Measurements from ENCODE around the gene GRM7.

The GRM7 gene

DNA sequence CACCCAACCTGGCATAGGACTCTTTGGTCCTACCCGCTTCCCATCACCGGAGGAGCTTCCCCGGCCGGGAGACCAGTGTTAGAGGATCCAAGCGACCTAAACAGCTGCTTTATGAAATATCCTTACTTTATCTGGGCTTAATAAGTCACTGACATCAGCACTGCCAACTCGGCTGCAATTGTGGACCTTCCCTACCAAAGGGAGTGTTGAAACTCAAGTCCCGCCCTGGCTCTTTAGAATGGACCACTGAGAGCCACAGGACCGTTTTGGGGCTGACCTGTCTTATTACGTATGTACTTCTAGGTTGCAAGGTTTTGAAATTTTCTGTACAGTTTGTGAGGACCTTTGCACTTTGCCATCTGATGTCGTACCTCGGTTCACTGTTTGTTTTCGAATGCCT, 879.5 kb downstream of the GRM7 start:
- DNase-seq: no peak

DNA sequence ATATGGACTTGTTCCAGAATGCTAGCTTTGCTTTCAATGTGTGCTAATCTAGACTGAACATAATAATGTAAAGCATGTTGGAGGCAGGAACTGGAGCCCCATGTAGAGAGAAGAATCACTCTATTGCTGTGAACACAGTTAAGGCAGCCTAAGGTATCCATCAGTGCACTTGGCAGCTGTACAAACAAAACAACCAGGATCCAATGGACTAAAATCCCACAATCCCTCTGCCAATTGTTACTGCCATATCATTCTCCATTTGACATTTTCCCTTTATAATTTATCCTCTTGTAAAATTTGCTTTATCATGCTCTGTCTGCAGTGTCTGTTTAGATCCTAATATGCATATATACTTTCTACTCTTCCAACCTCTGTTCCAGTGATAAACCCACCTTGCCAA, 883.9 kb downstream of the GRM7 start:
- no peak for DNase-seq

DNA sequence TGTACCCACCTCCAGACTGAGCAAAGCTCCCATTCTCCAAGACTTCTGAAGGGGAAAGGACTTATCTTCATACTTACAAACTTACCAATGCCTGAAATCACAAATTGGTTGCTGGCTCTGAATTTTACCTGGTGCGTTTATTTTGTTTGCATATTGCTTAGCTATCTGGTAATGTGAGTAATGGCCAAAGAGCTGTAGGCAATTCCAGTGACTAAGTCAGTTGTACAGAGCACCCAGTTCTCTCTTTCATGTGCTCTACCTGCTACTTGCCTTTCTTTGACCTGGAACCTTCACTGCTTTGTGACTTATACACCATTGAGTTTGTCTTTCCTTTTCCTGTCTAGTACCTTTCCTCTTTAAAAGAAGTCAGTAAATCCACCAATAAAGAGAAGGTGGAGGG, 884.8 kb downstream of the GRM7 start:
- DNase-seq: no peak

DNA sequence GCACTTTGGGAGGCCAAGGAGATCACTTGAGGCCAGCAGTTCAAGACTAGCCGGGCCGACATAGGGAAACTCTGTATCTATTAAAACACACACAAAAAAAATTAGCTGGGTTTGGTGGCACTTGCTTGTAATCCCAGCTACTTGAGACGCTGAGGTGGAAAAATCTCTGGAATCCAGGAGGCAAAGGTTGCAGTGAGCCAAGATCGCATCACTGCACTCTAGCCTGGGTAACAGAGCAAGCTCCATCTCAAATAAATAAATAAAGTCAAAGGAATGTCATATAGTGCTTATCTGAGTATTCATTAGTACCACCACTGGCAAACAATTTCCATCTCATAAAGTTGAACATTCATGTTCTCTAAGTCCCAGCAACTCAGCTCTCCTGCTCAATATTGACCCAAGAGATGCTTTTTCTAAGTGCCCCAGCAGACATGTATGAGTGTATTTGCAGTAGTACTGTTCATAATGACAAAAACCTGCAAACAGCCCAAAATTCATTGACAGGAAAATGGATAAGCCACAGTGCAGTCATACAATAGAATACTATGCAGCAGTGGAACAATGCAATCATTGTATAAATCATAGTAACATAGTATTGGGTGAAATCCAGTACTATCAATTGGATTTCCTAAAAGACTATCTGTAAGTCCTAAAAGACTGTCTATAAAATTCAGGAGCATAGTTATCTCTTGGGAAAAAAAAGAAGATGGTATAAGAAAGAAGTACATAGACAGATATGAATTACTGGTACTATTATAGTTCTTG, 889.2 kb downstream of the GRM7 start:
- no peak for DNase-seq

DNA sequence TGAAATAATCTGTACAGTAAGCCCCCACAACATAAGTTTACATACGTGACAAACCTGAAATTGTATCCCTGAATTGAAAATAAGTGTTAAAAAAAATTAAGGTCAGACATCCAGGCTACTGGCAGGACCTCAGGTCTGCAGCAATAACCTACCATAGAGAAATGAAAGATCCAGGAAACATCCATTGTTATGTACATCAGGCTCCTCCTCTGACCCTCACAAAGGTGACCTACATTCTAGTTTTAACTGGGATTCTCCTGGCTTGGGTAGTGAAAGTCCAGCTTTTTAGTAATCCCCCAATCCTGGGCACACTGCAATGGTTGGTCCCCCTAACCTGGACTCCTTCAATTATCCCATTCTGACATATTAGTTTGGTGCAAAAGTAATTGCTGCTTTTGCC, 891.1 kb downstream of the GRM7 start:
- no peak for DNase-seq

DNA sequence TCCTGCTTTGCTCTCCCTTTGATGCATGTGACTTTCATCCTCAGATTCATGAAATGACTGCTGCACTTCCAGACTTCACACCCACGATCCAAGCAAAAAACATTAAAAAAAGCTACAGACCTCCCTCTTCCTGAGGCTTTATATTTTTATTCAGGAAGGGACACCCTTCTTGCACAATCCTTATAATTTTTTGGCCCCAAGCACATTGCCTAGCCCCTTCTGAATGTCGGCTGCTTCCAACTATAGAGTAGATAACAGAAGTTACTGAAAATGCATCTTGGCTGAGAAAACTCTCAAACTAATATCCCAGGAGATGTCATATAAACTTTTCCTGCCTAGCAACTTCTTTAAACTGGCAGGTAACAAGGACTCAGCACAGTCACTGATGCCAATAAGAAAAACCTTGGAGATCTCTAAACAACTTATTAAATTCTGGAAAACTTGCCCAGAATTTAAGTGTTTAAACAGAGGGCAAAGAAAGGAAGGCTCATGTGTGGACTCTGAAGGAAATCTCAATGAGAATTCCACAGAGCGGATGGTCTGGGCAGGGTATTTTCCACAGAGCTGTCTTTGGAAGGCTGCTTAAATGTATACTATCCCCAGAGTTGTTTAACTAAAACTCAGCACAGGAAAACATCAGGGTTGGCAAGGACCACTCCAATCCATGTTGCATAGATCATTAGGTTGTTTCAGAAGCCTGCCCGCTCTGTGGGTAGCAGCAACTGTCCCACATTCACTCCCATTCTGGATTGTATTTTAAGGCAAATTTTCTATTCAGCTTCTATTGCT, 893.9 kb downstream of the GRM7 start:
- no peak for DNase-seq

DNA sequence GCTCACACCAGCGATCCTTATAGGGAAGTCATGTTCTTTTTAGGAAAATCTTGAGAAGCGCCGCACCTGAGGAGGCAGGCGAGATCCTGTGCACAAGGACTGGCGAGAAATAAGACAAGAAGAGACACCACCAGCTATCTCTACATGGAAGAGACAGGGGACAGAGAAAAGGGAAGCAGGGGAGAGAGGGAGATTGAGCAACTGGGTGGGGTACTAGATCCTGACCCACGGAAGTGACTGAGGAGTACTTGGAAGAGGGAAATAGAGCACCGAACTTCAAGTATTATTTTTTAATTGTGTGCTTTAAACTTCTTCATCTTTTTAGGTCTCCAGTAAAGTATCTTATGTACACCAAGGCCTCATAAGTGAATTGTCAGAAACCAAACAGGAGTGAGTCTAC, 898.7 kb downstream of the GRM7 start:
- no peak for DNase-seq

DNA sequence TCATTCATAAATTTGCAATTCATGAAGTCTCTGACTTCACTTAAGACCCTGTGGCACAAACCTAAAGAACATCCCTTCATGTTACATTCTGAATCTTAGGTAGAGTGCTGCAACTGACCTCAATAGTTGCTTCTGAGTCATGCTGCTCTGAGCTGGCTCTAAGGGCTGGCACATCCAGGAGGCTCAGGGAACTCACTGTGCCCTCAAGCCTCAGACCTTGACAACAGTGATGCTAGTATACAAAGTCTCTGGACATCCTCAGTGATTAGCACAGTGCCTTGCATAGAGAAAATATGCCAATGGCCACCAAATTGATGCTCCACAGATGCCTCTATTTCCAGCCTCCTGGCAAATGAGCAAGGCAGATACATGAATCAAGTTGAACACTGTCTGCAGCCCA, 899.8 kb downstream of the GRM7 start:
- DNase-seq: no peak

DNA sequence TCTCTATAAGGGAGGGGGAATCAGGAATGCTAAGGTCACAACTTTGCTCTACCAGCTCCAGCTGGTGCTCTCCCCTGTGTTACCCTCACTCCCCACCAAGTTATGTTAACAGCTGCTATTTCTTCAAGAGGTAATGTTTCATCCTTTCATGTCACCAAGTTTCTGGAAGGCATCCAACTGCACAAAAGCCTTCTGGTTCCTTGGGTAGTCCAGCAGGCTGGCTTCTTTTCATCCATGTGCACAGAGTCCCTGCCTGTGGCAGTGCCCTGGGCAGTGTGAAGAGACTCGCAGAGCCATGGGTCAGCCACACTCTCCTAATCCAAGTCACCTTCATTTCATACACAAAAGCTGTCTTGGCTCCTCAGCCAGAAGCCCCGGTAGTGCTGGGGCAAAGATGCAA, 903.2 kb downstream of the GRM7 start:
- DNase-seq: no peak

DNA sequence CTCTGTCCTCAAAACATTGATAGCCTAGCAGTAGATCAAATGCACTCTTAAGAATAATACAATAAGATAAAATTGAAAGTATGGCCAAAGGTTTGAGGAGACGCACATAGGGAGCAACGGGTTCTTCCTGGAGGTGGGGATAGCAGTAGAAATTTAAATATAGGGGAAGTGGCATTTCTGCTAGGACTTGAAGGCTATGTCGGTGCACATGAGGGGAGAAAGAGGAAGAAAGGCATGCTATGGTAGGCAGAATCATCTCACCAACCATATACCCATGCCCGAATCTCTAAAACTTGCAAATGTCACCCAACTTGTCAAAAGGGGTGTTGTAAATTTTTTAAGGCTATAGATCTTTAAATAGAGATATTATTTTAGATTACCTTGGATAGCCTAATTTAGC, 905.6 kb downstream of the GRM7 start:
- no peak for DNase-seq

DNA sequence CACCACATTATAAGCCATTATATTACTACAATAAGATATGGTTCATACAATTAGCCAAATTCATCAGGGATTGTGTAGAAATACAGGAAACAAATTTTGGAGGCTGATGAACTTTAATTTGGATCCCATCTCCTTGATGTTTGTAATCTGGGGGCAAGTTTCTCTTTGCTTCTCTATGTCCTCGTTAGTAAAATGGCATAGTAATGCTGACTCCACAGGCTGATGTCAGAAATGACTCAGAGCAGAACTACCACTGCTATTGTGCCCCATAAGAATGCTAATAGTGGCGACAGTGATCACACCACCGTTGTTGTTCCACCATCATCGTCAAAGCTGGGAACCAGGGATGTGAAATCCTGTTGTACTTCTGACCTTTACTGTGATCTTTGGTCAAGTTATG, 918.4 kb downstream of the GRM7 start:
- DNase-seq: no peak

DNA sequence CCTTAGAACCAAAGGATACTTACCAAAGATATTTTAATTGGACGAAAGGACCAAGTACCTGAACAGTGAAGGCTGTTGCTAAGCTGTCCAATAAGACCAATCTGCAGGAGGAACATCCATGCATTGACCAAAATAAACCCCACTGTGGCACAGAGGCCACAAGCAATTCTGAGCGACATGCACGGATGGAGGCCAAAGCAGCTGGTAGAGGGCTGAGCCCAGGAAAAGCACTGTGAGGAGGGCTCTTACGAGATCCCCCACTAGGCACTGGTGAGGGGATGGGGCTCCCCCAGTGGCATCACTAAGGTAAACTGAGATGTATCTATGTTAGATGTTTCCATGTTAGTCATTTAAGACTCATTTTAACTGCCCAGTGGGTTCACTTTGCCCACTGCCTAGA, 920.5 kb downstream of the GRM7 start:
- DNase-seq: no peak

DNA sequence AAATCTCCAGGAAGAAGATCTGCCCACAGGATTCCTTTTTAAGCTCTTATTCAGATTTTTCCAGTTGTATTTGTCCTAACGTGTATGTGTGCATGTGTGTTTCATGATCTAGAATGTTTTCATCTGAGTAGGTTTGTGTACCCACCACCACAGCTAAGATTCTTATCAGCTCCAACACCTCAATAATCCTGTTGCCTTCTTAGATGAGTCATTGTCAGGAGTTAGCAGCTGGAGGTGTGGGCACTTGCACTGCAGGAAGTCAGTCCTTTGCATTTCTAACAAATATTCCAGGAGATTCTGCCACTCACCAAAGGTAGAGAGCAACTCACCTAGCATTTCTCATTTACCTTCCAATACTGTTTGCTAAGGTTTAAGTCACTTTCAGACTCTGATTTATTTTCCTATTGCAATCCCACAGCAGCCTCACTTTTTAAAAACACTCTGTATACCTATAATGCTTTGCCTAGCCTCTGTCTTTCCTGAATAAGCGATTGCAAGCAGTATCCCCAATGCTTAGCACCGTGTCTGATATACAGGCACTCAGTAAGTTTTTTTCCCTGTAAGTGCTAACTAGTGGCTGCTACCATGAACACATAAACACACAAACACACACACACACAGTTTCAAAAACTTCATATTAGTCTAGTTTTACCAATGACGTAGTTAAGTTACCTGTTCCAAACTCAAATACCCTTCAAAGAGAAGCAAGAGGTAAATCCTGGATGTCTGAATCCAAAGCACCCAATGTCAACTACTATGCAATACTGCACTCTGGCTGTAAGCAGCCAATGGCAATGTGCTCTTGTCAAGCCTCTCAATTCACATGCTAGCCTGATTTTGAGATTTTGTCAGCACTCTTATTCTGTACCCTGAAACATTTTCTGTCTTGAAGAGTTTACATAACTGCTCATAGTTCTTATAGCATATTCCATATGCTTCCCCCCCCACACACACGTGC, 927.2 kb downstream of the GRM7 start:
- DNase-seq: no peak

DNA sequence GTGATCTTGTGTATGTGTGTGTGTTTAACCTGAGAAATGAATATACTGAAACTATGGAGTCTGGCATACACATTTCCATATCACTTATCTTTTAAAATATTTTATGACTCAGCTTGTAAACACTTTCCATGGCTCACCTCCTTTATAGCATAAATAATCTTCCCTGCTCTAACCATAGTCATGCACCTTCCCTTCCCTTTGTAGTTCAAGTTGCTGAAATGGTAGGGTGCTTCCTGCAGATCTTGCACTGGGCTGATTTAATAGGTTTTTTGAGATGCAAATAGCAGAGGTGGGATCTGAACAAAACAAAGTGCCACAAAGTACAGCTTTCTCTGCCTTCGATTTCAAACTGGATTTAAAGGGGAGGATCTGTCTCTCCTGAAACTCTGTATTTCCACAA, 928.0 kb downstream of the GRM7 start:
- DNase-seq: no peak

DNA sequence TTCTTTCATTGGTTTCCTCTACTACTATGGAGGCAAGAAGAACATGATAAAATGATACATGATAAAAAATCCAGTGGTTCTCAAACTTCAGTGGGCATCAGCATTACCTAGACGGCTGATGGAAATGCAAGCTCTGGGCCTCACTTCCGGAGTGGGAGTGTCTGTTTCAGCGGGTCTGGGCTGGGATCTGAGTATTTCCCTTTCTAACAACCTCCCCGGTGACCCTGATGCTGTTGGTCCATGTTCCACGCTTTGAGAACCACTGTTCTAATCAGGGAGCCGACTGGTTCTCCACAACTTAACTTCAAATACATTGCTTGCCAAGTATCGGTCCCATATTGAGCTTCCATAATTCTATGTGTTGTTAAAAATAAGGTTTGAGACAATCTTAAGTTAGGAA, 928.4 kb downstream of the GRM7 start:
- DNase-seq: no peak

DNA sequence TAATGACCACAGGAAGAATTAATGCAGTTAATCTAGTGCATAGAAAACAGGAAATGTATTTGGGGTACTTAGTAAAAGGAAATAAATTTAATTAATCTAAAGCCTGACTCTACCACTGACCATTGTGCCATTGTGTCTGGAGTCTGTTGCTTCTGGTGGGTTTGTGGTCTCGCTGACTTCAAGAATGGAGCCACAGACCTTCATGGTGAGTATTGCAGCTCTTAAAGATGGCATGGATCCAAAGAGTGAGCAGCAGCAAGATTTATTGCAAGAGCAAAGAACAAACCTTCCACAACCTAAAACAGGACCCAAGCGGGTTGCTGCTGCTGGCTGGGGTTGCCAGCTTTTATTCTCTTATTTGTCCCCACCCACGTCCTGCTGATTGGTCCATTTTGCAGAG, 929.2 kb downstream of the GRM7 start:
- no peak for DNase-seq

All from CD4-positive, alpha-beta T cell treated with Interleukin-17A for 4 hours (primary cell).